NCI-H2081 treated with DMSO at 0.1 percent for 48 hours (cell line): ENCODE measurements around the gene ANKRD12.
A peak's percentile ranks its signal among the peaks of the same experiment; 100 is the strongest.

Experiments used
- DNase-seq: peaks from one replicate; lab custom pipeline; 2025; lab: John Stamatoyannopoulos, UW

The ANKRD12 gene

GRCh38 chr18:9106800-9107584 lies 29.6 kb upstream of the ANKRD12 start:
- DNase-seq, result no peak

DNA sequence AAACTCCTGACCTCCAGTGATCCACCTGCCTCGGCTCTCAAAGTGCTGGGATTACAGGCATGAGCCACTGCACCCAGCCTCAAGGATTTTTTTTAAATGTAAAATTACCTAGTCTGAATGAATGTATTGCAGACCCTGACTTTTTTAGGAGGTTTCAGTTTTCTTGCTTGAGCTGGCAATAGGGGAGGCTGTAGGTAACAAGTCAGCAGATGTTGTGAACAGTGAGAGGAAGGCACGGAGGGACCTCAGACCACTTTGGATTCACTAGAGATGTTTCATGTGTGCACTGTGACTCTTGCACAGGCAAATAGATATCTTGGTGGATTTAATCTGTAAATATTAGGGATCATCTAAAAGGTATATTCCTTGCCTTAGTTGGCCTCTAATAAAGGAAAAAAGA lies 27.7 kb upstream of the ANKRD12 start:
- DNase-seq, result no peak

- no peak for DNase-seq
Observed at GRCh38 chr18:9109523-9109922, 27.1 kb upstream of the ANKRD12 start.

DNA sequence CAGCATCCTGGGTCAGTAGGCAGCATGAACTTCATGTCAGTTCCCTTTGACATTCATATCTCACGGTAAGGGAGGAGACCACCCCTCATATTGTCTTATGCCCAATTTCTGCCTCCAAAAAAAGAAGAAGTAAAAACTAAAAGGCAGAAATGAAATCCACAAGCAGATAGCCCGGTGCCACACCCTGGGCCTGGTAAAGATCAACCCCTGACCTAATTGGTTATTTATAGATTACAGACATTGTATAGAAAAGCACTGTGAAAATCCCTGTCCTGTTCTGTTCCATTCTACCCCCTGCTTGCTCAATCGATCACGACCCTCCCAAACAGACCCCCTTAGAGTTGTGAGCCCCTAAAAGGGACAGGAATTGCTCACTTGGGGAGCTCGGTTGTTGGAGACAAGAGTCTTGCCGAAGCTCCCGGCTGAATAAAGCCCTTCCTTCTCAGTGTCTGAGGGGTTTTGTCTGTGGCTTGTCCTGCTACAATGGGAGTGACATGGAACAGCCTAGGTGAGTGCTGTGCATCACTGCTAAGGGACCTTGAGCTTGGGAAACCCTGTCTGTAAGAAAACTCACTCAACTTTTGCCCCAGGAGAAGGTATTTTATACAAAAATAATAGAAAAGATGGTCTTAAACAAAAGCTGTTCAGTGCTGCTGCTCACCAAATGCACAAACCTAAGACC lies 23.0 kb upstream of the ANKRD12 start:
- DNase-seq, result no peak

DNA sequence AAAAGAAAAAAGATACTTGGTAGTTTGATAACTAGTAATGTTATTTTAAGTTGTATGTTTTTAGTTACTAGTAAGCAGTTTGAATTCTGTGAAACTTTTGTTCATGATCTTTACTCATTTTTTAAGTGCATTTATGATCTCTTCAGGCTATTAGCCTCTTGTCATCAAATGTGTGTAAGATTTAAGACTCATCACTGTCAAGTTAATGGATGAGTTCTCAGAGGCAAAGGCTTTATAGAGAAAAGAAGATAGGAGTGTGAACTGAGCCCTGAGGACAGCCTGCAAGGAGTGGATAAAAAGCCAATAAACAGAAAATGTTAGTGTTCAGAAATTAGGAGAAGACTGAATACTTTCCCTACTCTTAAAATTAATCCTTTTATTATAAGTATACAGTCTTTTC lies 20.6 kb upstream of the ANKRD12 start:
- DNase-seq, result no peak

- DNase-seq, result no peak
Observed at GRCh38 chr18:9117980-9118841, 18.4 kb upstream of the ANKRD12 start.

GRCh38 chr18:9120796-9121195 lies 15.8 kb upstream of the ANKRD12 start:
- DNase-seq, result no peak

DNA sequence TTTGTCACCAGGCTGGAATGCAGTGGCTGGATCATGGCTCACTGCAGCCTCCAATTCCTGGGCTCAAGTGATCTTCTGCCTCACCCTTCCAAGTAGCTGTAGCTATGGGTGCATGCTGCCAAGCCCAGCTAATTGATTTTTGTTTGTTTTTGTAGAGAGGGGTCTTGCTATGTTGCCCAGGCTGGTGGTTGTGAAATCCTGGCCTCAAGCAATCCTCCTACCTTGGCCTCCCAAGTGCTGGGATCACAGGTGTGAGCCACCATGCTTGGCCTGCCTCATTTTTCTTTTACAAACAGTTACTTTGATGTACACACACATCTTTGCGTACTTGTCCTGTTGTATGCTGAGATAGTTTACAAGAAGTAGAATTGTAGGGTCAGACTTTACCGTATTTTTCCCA lies 13.1 kb upstream of the ANKRD12 start:
- no peak for DNase-seq

GRCh38 chr18:9124824-9125223 lies 11.8 kb upstream of the ANKRD12 start:
- DNase-seq, result no peak

DNA sequence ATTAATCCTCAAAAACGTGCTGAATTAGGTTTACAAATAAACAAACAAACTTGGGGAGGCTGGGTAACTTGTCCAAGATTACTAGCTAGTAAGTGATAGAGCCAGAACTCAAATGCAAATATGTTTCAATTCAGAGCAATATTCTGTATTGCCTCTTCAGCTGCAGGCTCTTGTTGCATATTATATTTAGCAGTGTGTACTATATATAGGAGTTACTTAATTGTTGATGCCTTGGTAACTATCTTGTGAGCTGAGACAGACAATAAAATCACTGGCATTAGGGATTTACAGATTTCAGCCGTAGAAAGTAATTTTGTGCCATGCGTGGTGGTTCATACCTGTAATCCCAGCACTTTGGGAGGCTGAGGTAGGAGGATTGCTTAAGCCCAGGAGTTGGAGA lies 10.2 kb upstream of the ANKRD12 start:
- no peak for DNase-seq

- DNase-seq, result no peak
Observed at GRCh38 chr18:9130195-9130594, 6.4 kb upstream of the ANKRD12 start.

DNA sequence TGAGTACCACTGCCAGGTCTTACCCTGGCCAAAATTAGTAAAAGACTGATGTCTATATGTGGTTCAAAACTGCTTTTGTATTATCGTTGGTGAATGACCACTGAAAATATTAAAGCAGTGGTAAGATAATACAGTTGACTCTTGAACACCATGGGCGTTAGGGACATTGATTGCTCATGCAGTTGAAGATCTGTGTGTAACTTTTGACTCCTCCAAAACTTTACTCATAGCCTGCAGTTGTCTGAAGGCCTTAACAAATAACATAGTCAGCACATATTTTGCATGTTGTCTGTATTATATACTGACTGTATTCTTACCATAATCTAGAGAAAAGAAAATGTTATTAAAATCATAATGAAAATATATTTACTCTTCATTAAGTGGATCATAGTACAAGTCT lies 5.8 kb upstream of the ANKRD12 start:
- DNase-seq, result no peak

DNA sequence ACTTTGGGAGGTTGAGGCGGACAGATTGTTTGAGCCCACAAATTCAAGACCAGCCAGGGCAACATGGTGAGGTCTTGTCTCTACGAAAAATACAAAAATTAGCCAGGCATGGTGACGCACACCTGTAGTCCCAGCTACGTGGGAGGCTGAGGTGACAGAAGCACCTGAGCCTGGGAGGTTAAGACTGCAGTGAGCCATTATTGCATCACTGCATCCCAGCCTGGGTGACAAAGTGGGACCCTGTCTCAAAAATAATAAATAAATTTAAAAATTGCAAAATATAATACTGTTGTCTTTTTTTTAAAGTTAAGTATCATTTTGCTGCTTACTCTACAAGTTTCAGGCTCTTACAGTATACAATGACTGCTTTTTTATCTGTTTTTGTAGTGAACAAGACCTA lies 4.0 kb upstream of the ANKRD12 start:
- DNase-seq, result no peak

- DNase-seq, result no peak
Observed at GRCh38 chr18:9133225-9133624, 3.4 kb upstream of the ANKRD12 start.

- no peak for DNase-seq
Observed at GRCh38 chr18:9135081-9135911, 1.3 kb upstream of the ANKRD12 start.

DNA sequence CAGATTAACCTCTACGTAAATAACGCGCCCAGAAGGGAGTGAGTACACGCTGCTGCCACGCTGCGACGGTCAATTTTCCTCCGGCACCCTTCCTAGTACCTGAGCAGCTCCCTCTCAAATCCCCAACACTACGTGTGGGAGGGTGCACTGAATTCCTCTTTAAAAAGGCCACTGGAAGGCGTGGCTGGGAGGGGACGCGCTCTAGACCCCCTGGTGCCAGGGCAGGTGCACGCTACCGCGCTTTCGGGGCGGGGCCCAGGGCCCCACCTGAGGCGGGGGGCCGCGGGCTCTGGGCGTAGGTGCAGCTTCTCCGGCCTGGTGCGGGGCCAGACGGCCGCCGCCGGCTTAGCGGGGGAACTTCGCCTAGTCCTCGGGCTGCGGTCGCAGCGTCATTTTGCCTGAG lies 668 bp upstream of the ANKRD12 start:
- DNase-seq, result peak; percentile 65

DNA sequence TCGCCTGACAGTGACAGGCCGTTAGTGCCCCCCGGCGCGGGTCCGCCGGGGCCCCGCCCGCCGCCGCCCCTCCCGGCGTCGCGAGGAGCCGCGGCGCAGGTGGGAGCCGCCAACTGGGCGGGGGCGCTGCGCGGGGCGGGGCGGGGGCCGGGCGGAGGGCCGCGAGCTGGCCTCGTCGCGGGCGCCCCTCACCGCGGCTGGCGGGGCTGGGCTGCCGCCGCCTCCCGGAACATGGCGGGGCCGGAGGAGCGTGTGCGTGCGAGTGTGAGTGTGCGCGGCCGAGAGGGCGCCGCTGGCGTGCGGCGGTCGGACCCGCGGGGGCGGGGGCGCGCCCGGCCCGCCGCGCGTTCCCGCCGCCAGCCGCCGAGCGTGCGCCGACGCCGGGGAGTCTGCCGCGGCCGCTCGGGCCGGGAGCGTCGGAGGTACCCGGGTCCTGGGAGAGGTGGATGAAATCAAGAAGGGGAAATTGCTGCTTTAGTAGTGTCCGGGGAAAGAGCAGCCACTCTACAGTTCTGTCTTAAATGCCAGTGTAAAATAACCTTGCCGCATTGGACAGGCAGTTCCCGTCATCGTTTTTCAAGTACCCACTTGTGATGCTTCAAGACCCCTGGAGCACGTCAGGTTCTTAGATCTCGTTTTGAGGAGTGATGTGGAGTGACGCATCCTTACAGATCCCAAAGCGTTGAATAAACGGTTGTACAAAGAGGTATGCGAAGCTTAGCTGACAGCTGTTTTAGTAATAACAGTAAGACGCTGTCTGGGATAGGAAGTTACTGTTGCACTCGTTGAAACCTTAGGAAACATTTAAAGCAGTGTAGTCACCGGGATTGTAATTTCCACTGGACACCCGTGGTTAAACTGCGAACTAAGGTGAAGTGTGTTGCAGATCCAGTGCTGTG lies 836 bp downstream of the ANKRD12 start:
- DNase-seq, result no peak

- no peak for DNase-seq
Observed at GRCh38 chr18:9139400-9140039, 2.9 kb downstream of the ANKRD12 start.

GRCh38 chr18:9140381-9140780 lies 3.8 kb downstream of the ANKRD12 start:
- DNase-seq, result no peak

DNA sequence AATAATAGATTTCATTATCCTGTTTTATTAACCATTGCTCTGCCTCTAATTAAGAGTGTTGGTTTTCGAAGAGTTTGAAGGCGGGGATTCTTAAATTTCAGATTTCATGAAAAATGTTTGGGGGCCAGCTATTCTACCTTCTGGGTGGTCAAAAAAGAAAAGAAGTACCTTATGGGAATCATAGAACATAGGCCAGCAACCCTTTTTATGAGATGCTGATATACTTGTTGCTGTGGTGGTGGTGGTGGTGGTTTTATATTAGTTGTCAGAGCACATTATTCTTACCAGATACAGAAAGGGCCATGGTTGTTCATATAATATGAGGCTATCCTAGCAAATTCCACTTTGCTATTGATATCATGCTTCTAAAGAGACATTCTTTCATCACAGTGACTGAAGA lies 4.4 kb downstream of the ANKRD12 start:
- no peak for DNase-seq
